ENCODE data around the gene ZHX3. TPM values are rescaled to one million over a fixed set of nuclear protein-coding genes. Genes with fewer than 3 reads are reported as not detected.

Gene ZHX3, protein sequence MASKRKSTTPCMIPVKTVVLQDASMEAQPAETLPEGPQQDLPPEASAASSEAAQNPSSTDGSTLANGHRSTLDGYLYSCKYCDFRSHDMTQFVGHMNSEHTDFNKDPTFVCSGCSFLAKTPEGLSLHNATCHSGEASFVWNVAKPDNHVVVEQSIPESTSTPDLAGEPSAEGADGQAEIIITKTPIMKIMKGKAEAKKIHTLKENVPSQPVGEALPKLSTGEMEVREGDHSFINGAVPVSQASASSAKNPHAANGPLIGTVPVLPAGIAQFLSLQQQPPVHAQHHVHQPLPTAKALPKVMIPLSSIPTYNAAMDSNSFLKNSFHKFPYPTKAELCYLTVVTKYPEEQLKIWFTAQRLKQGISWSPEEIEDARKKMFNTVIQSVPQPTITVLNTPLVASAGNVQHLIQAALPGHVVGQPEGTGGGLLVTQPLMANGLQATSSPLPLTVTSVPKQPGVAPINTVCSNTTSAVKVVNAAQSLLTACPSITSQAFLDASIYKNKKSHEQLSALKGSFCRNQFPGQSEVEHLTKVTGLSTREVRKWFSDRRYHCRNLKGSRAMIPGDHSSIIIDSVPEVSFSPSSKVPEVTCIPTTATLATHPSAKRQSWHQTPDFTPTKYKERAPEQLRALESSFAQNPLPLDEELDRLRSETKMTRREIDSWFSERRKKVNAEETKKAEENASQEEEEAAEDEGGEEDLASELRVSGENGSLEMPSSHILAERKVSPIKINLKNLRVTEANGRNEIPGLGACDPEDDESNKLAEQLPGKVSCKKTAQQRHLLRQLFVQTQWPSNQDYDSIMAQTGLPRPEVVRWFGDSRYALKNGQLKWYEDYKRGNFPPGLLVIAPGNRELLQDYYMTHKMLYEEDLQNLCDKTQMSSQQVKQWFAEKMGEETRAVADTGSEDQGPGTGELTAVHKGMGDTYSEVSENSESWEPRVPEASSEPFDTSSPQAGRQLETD
- total RNA-seq: 34.5 TPM
- long read RNA-seq, full-length matches to known transcripts: 3 of 9 reads
- long read RNA-seq, partial matches to known transcripts: 2 of 9 reads
- long read RNA-seq, other reads (novel, unspliced or antisense): 4 of 9 reads

DNA sequence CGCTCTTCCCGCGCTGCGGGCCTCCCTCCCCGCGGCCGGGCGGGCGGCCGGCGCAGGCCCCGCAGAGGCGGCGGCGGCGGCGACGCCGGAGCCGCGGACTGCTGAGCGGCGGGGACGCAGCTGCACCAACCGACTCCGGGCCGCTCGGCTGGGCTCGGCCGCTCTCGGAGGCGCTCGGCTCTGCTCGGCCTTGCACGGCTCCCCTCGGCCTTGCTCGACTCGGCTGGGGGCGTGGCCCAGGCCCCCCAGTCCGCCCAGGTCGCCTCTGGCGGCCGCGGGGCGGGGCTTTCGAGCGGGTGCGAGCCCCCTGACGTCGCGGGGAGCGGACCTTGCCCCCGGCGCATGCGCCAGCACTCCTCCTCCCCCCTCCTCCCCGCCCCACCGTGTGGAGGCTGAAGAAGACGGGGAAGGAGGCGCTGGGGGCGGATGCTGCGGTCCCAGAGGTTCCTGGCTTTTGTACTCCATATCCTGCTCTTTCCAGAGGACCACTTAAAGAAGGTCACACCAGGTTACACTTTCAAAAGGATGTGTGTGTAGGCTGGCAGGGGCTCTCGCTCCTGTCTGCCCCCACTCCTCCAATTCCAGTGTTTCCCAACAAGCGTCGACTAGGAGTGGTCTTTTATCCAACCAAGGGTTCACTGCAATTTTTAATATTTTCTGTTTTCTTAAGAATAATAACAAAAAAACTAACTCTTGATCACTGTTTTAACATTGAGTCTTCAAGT, at the start of gene ZHX3:
ZHX3 (minus strand) TSS at position 186 of the 725 bp plus-strand sequence. CDS start 112,815 bp downstream, outside the sequence.
- DNase-seq (ENCODE audit: missing footprints): peak; percentile 96
- intact Hi-C loops (cut with DNase I): loop anchor here (2.0 to 5.0 kb wide), 3 partner anchors 45 to 140 kb away; no protein-coding TSS in a partner anchor

DNA sequence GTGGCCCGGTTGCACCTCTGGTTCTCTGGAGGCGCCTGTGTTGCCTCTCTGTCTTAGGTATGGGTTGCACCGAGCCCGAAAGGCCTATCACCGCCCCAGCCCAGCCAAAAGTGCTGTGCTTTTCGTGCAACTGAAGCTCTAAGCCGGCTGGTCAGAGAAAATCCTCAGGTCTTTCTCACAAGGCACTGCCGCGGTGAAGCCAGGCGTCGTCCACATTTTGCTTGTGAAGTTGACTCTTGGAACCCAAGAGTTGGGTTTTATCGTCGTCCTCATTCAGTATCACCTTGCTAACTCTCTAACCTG, 49.8 kb upstream of the ZHX3 start:
- intact Hi-C loops (cut with DNase I): no loop called here
- no peak for DNase-seq (ENCODE audit: missing footprints)

More for the DNA sequence above, at the start of gene ZHX3:
- ATAC-seq: peak; percentile 99

DNA sequence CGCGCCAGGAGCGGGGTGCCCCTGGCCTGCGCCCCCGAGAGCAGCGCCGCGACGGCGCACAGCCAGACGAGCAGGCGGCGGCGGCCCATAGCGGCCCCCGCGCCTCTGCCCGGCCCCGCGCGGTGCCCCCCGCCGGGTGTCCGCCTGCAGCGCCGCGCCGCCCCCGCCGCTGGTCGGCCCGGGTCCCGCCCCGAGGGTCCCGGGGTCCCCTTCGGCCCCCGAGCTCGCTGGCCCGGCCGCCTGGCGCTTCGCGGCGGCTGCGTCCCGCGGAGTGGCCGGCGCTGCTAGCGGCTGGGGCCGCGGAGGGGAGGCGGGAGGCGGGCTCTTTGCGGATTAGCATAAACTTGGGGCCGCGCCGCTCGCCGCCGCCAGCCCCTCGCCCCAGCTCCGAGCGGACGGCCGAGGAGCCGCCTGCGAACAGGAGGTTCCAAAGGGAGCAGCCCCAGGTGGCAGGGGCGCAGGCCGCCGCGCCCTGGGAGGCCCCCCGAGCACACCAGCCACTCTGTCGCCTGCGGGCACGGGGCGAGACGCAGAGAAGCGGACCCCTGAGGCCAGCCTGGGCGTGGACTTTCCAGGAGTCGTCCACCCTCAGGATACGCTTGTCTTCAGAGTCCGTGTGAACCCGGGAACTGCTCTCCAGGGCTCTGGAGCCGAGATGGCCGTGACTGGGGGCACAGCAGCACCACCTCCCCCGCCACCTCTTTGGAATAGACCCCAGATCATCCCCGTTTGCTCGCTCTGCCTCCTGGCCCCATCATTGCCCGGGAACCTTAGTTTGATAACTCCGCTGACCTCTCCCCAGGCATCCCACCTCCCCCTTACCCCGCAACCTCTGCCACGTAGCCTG, 49.2 kb upstream of the ZHX3 start, which contains the start of gene EMILIN3:
EMILIN3 (minus strand) TSS at position 273 of the 847 bp plus-strand sequence; CDS start at position 89, 184 bp downstream.
- intact Hi-C loops (cut with DNase I): no loop called here
- ATAC-seq (peak; percentile 67), DNase-seq (ENCODE audit: missing footprints) (no peak)

More for the DNA sequence above, 49.8 kb upstream of the ZHX3 start:
- no peak for ATAC-seq

DNA sequence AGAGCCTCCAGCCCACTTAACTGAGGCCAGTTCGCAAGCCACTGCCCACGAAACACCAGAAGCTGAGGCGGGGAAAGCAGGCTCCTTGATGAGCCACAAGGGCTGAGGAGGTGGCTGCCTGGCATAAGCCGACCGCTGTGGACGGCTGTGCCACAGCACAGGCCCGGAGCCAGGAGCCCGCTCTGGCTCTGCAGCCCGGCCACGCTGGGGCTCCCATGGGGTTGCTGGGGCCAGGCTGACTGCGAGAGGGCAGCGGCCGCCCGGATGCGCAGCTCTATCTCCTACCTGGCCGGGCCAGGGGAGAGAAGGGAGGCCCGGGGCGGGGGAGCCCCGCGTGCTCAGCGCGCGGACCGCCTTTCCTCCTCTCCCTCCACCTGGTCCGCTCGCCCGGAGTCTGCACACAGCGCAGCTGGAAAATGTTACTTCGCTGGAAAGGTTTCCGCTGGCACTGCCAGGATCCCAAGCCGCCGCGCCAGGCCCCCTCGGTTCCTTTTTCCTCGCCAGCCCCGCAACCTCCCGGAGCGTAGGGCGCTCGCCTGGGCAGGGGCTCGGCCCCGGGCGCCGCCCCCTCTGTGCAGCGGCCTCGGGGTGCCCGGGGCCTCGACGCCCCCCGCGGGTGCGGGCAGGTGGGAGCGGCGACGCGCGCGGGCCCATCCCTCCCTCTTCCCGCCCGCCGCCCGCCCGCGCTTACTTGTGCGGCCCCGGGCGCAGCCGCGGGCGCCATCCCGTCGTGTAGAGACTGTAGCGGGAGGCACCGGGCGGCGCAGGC, 48.4 kb upstream of the ZHX3 start:
- no peak for DNase-seq (ENCODE audit: missing footprints)
- intact Hi-C loops (cut with DNase I): no loop called here
- no peak for ATAC-seq

DNA sequence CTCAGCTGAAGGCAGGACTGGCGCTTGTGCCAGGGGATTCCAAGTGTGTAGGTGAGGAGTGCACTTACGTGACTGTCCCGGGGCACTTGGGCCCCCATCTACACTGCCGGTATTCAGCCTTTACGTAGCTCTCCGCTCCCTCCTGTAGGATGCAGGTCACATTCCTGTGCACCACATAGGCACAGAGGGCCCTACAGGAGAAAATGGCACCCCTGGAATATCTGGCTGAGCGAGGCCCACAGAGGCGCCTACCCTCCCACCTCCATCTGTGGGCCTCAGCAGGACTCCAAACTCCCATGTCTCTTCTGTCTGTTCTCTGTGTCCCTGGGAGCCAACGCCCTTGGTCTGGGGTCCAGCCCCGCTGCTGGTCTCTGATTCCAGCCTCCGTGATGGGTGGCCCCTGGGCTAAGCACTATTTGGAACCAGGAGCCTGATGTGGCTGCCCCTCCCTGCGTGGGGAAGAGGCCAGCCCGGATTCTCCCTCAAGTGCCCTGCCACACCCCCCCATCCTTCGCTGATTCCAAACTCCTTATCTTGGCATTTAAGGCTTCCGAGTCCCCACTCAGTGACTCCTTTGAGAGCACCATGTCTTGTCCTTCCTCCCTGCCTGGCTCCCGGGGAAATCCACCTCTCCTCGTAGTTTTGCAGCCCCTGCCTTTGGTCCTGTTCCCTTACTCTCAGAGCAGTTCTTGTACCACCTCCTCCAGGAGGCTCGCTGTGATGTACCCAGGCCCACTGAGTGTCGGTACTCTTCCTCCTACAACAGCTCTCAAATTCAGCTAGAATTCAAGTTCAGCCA, 47.6 kb upstream of the ZHX3 start:
- no peak for DNase-seq (ENCODE audit: missing footprints)
- ATAC-seq: no peak
- intact Hi-C loops (cut with DNase I): no loop called here

DNA sequence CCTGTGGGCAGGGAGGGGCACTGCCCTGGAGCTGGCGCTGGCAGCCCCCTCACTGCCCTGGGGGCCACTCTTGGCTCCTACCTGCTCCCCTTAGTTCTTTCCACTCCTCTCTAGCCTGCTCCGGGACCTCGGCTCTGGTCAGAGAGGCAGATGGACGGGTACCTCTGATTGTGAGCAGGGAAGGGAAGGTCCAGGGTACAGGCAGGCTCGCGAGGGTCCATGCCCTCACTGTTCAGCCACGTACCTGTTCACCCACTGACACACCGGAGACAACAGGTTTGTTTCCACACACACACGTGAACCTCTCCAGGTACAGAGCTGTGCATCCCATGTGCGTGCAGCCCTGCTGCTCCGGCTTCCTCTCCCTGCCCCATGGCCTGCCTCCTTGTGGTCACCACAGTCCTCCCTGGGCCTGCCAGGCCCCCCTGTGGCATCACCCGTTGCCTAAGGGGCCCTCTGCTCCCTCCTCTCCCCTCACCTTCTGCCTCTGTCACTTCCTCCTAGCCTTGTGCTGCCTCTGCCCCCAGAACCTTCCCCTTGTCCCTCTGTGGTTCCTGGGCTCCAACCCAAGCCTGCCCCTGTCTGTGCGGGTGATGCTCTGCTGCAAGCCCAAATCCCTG, 46.8 kb upstream of the ZHX3 start:
- ATAC-seq (no peak), DNase-seq (ENCODE audit: missing footprints) (no peak)
- intact Hi-C loops (cut with DNase I): no loop called here

DNA sequence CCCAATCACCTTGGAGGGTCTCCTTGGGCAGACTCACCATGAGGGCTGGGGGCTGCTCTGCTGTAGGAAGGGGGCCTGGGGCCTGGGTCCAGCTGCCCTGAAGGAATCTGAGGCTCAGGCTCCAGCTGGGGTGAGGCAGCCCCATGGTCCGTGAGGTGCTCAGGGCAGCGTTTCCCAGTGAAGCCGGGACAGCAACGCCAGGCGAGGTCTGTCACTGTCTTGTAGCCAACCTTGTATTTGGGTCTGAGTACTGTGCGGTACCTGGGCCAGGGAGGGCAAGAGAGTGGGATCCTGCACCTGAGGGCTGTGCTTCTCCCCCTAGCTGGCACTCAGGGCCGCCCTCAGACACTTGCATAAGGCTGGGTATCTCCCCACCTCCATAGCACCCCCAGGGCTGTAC, 46.1 kb upstream of the ZHX3 start:
- no peak for ATAC-seq
- DNase-seq (ENCODE audit: missing footprints): no peak
- intact Hi-C loops (cut with DNase I): no loop called here

DNA sequence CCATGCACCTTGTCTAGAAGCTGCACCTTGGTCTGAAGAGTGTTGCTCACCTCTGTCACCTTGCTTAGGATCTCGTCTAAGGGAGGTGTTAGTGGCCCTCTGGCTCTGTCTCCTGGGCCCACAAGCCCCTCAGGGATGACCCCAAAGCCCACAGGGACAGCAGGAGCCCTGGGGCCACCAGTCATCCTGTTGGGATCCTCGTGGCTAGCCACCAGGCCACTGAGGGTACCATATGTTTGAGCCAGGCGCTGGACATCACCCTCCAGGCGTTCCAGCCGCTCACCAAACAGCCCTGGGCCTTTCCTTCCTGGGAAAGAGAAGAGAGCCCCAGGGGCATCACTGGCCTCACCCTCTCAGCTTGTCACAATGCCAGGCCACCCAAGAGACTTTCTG, 45.2 kb upstream of the ZHX3 start:
- intact Hi-C loops (cut with DNase I): no loop called here
- ATAC-seq (no peak), DNase-seq (ENCODE audit: missing footprints) (no peak)

DNA sequence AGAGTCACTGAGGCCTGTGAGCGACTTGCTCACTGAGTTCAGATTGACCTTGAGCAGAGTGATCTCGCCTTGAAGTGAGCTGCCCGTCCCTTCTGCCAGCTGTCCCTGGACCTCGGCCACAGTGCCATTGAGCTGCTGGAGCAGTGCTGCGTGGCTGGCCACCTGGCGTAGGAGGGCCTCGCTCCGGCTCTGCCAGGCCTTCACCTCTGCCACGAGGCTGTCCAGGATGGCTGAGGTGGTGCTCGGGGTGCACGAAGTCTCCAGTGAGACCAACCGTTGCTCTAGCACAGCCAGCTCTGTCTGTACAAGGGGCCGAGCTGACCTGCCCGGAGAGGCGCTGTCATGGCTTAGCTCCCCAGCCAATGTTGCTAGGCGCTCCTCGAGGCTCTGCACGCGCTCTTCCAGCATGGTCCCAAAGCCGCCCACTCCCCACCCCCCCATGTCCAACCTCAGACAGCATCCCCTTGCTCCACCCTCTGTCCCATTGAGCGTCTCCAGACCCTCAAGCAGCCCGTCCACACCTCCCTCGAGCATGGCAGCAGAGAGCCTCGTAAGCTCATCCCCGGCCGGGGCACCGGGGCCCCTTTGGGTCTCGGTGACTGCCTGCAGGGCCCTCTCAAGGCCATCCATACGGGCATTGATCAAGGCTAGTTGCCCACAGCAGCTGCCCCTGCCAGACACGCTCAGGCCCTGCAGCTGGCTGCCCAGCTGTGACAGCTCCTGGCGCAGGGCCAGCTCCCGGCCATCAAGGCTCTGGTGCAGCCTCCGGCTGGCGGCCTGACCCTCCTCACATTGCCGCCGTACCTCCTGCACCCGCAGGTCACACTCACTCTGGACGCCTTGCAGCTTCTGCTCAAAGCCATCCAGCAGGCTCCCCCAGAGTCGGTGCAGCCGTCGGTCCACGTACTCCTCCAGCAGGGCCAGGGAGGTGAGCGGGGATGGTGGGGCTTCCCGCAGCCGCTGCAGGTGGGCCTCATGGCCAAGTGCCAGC, 44.5 kb upstream of the ZHX3 start:
- DNase-seq (ENCODE audit: missing footprints): no peak
- peak; percentile 33 for ATAC-seq
- intact Hi-C loops (cut with DNase I): no loop called here

DNA sequence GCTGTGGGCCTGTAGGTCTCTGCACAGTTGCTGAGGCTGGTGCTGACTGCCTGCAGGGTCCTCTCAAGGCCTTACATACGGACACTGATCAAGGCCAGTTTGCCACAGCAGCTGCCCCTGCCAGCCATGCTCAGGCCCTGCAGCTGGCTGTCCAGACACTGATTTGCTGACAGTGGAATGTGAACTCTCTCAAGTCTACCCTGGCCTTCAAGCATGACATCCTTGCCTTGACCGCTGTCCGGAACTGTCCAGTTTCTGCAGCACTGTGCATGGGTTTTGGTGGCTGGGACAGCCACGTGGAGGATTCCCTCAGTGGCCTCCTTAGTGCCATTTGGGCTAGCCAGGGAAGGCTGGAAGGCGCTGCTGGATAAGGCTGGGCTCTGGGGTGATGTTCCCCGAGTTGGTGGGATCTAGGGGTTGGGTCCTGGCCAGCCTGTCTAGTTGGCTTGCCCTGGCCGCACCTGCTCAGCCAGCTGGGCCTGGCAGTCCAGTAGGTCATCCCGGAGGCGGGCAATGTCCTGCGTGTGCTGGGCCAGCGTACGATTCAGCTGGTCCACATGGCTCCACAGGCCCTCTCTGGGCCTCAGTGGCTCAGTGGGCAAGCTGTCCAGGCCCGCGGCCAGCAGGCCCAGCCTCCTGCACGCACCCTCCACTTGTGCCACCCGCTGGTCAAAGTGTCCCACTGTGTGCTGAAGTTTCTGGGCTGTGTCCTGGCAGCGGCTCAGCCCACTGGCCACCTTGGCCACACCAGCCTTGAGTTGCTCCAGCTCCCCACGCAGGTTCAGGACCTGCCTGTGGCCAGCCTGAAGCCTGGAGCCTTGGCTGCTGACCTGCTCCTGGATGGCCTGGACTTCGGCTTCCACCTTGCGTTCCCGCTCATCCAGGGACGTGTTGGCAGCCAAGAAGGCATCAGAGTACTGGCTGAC, 43.6 kb upstream of the ZHX3 start:
- ATAC-seq: no peak
- intact Hi-C loops (cut with DNase I): no loop called here
- DNase-seq (ENCODE audit: missing footprints): no peak

DNA sequence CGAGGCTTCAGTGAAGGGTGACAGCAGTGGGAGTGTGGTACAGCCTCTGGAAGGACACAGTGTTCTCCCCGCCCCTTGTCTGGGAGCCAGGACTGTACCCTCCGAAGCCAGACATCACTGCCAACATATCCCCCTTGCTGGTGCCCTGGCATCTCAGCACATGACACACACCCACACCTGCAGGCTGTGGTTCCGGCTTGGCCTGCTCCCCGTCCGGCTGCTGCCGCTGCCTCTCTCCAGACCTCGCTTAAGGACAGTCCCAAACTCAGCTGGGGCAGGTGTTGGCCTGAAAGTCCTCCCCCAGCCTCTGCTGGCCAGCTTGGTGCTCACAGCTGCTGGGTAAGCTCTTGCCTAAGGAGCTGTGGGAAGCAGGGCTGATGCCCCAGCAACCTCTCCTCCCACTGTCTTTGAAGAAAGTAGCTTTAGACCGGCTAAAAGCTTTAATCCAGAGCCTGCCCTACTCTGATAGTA, 42.0 kb upstream of the ZHX3 start:
- ATAC-seq: peak; percentile 55
- DNase-seq (ENCODE audit: missing footprints): no peak
- intact Hi-C loops (cut with DNase I): loop anchor here (5.0 kb wide), 1 partner anchor 48 kb away; no protein-coding TSS in a partner anchor

DNA sequence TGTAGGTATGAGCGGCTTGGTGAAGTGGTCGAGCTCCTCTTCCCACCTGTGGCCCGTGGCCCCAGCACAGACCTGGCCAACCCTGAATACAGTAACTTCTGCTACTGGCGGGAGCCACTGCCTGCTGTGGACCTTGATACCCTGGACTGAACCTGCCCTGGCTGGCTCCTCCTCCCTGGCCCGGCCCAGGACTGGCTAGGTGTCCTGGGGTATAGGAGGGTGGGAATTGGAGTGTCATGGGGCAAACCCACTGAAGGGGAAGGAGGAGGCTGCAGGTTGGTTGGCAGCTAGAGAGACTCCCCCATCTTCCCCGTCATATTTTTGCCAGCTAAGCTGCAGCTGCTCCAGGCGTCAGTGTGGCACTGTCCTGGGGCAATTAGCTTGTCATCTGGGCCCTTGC, 41.2 kb upstream of the ZHX3 start:
- no peak for DNase-seq (ENCODE audit: missing footprints)
- intact Hi-C loops (cut with DNase I): loop anchor here (5.0 kb wide), 1 partner anchor 49 kb away; no protein-coding TSS in a partner anchor
- no peak for ATAC-seq

DNA sequence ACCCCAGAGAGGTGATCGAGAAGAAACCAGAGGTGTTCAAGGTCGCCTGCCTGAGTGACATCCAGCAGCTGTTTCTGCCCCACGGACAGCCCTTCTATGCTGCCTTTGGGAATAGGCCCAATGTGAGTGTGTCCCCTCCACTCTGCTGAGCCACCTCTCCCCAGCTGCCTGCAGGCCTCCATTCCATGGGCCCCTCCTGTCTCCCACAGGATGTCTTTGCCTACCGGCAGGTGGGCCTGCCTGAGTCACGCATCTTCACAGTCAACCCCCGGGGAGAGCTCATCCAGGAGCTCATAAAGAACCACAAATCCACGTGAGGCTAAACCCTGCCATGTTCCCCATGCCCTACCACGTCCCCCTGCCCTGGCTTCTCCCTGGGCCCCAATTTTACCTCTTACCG, 40.7 kb upstream of the ZHX3 start:
- ATAC-seq (no peak), DNase-seq (ENCODE audit: missing footprints) (no peak)
- intact Hi-C loops (cut with DNase I): loop anchor here (5.0 kb wide), 1 partner anchor 49 kb away; no protein-coding TSS in a partner anchor

Data from Right ventricle myocardium inferior (tissue), 1 donor.